H1 (cell line): ENCODE measurements around the gene ANKRD60. TPM values are rescaled to one million over a fixed set of nuclear protein-coding genes. Genes with fewer than 3 reads are reported as not detected.

ENCODE experiments used
- CTCF ChIA-PET: fragments of 300-600 bp; sonication (Branson Sonifier 250); formaldehyde crosslinking; loops from one replicate; lab custom pipeline; 2021; ENCODE audit not compliant: partially characterized antibody; lab: Charles Lee
- POLR2A ChIA-PET: fragments of 300-600 bp; sonication (Branson Sonifier 250); formaldehyde crosslinking; loops from one replicate; lab custom pipeline; 2021; ENCODE audit warnings: inconsistent platforms; ENCODE audit not compliant: partially characterized antibody; lab: Charles Lee
- DNase-seq, 2 experiments: peaks; one replicate each; pipeline versions ENCODE4 v3.0.0 to v3.0.0-alpha.2; 2010 to 2022; ENCODE audit warnings: low spot score in 2 of 2, low read depth in 1 of 2, mixed read lengths in 1 of 2
- FAIRE-seq: peaks from 2 replicates; lab custom pipeline; 2011; peaks lifted over from hg19 to GRCh38; lab: Jason Lieb, UNC
- H2AFZ ChIP-seq: 2 replicates; pipeline ENCODE4 v1.8.1; 2012; ENCODE audit warnings: low read length, inconsistent platforms
- H2AK5ac ChIP-seq: 2 replicates; pipeline ENCODE4 v1.6.1; 2013; ENCODE audit warnings: low read depth, low read length
- H2BK120ac ChIP-seq: replicated peaks from 2 replicates; pipeline ENCODE3; 2013; ENCODE audit warnings: low read depth, low read length, inconsistent platforms
- H2BK12ac ChIP-seq: 2 replicates; pipeline ENCODE4 v1.6.1; 2013; ENCODE audit warnings: low read depth, low read length
- H2BK15ac ChIP-seq: 2 replicates; pipeline ENCODE4 v1.6.1; 2013; ENCODE audit warnings: low read length
- H2BK20ac ChIP-seq: 2 replicates; pipeline ENCODE4 v1.6.1; 2013; ENCODE audit warnings: low read length
- H2BK5ac ChIP-seq: 2 replicates; pipeline ENCODE4 v1.6.1; 2013; ENCODE audit warnings: low read depth, low read length
- H3K14ac ChIP-seq: 2 replicates; pipeline ENCODE4 v1.6.1; 2013; ENCODE audit warnings: inconsistent platforms; ENCODE audit not compliant: insufficient read length
- H3K18ac ChIP-seq: 2 replicates; pipeline ENCODE4 v1.6.1; 2013; ENCODE audit warnings: low read length; ENCODE audit errors: extremely low read depth
- H3K23ac ChIP-seq: 2 replicates; pipeline ENCODE4 v1.6.1; 2013; ENCODE audit warnings: inconsistent platforms; ENCODE audit not compliant: insufficient read length
- H3K23me2 ChIP-seq: 2 replicates; pipeline ENCODE4 v1.6.1; 2013; ENCODE audit warnings: low read depth, low read length
- H3K27ac ChIP-seq: 2 replicates; pipeline ENCODE4 v1.6.1; 2011; ENCODE audit warnings: low read depth, low read length, inconsistent platforms
- H3K27me3 ChIP-seq, 4 experiments: replicated peaks in 1 of 4; 1 replicate in 1 of 4; 2 replicates in 3 of 4; pipeline versions ENCODE4 v1.6.1 to v1.8.1; 2011 to 2013; ENCODE audit warnings: low read length in 3 of 4, mild to moderate bottlenecking in 3 of 4, inconsistent platforms in 2 of 4, mixed read lengths in 2 of 4, moderate library complexity in 1 of 4; ENCODE audit not compliant: control insufficient read depth in 3 of 4, insufficient read depth in 3 of 4; ENCODE audit errors: extremely low read depth in 1 of 4
- H3K36me3 ChIP-seq, 4 experiments: 2 replicates each; pipeline versions ENCODE4 v1.6.1 to v1.8.1; 2011 to 2013; ENCODE audit warnings: mild to moderate bottlenecking in 4 of 4, low read length in 3 of 4, moderate library complexity in 2 of 4, control low read depth in 1 of 4, inconsistent platforms in 1 of 4; ENCODE audit not compliant: insufficient read depth in 4 of 4, control insufficient read depth in 2 of 4
- H3K4ac ChIP-seq: replicated peaks from 2 replicates; pipeline ENCODE3; 2013; ENCODE audit warnings: low read length, low read depth, mixed read lengths, inconsistent platforms; ENCODE audit not compliant: insufficient read length
- H3K4me1 ChIP-seq, 4 experiments: replicated peaks in 1 of 4; 1 replicate in 1 of 4; 2 replicates in 3 of 4; pipeline versions ENCODE4 v1.6.1 to v1.8.1; 2011 to 2013; ENCODE audit warnings: low read length in 3 of 4, inconsistent platforms in 2 of 4, mixed read lengths in 1 of 4; ENCODE audit not compliant: insufficient read depth in 4 of 4, control insufficient read depth in 3 of 4
- H3K4me2 ChIP-seq, 2 experiments: 2 replicates each; pipeline versions ENCODE4 v1.6.1 to v1.8.1; 2011 to 2013; ENCODE audit warnings: low read depth in 2 of 2, low read length in 2 of 2, control low read depth in 1 of 2, inconsistent platforms in 1 of 2, mild to moderate bottlenecking in 1 of 2; ENCODE audit not compliant: insufficient read depth in 1 of 2
- H3K4me3 ChIP-seq, 4 experiments: fragments of 200-600, 300-600 bp in 1 of 4; sonication (generic), shearing (Covaris generic), sonication (Bioruptor Twin) in 1 of 4; 2 replicates each; pipeline versions ENCODE4 v1.5.1 to v1.8.1; 2011 to 2016; ENCODE audit warnings: low read length in 4 of 4, low read depth in 3 of 4, control low read depth in 2 of 4, inconsistent platforms in 2 of 4, mild to moderate bottlenecking in 2 of 4, mixed read lengths in 1 of 4, moderate library complexity in 1 of 4; ENCODE audit not compliant: insufficient read depth in 2 of 4; ENCODE audit errors: extremely low read depth in 1 of 4
- H3K56ac ChIP-seq: replicated peaks from 2 replicates; pipeline ENCODE3; 2013; ENCODE audit warnings: low read depth, mild to moderate bottlenecking, mixed read lengths, low read length, inconsistent platforms; ENCODE audit not compliant: insufficient read length
- H3K79me1 ChIP-seq: 2 replicates; pipeline ENCODE4 v1.6.1; 2013; ENCODE audit warnings: low read depth, low read length, control low read depth
- H3K79me2 ChIP-seq, 2 experiments: 2 replicates each; pipeline versions ENCODE4 v1.6.1 to v1.8.1; 2012 to 2013; ENCODE audit warnings: low read length in 2 of 2, mild to moderate bottlenecking in 2 of 2, inconsistent platforms in 1 of 2; ENCODE audit not compliant: insufficient read depth in 2 of 2, control insufficient read depth in 1 of 2
- H3K9ac ChIP-seq, 4 experiments: replicated peaks in 1 of 4; 1 replicate in 1 of 4; 2 replicates in 3 of 4; pipeline versions ENCODE4 v1.6.1 to v1.8.1; 2011 to 2013; ENCODE audit warnings: low read depth in 3 of 4, low read length in 3 of 4, control low read depth in 2 of 4, mild to moderate bottlenecking in 2 of 4, moderate library complexity in 2 of 4, inconsistent platforms in 1 of 4; ENCODE audit errors: extremely low read depth in 1 of 4
- H3K9me3 ChIP-seq, 2 experiments: 2 replicates each; pipeline versions ENCODE4 v1.6.1 to v1.8.1; 2012 to 2013; ENCODE audit warnings: mild to moderate bottlenecking in 2 of 2, moderate library complexity in 2 of 2, control low read depth in 1 of 2, inconsistent platforms in 1 of 2, low read depth in 1 of 2, low read length in 1 of 2, mixed read lengths in 1 of 2; ENCODE audit not compliant: insufficient read depth in 2 of 2
- H4K20me1 ChIP-seq, 2 experiments: replicated peaks in 1 of 2; 2 replicates each; pipeline versions ENCODE3 to v1.8.1; 2011 to 2013; ENCODE audit warnings: inconsistent platforms in 2 of 2, low read length in 2 of 2, mild to moderate bottlenecking in 1 of 2; ENCODE audit not compliant: insufficient read depth in 2 of 2, control insufficient read depth in 1 of 2
- H4K5ac ChIP-seq: 2 replicates; pipeline ENCODE4 v1.6.1; 2013; ENCODE audit warnings: low read length, low read depth, mixed read lengths, inconsistent platforms; ENCODE audit not compliant: insufficient read length
- H4K8ac ChIP-seq: 2 replicates; pipeline ENCODE4 v1.8.0; 2013; ENCODE audit warnings: mild to moderate bottlenecking, moderate library complexity, low read length, inconsistent platforms; ENCODE audit not compliant: insufficient read depth; ENCODE audit errors: extremely low read depth
- H4K91ac ChIP-seq: replicated peaks from 2 replicates; pipeline ENCODE3; 2013; ENCODE audit warnings: low read length, mixed read lengths, inconsistent platforms; ENCODE audit not compliant: insufficient read length
- POLR2A ChIP-seq, 2 experiments: IDR thresholded peaks; 1 replicate in 1 of 2; 2 replicates in 1 of 2; pipeline ENCODE4 v1.6.1; 2011; ENCODE audit warnings: low read depth in 2 of 2, low read length in 2 of 2, mild to moderate bottlenecking in 2 of 2; ENCODE audit errors: control extremely low read depth in 1 of 2
- POU5F1 ChIP-seq: IDR thresholded peaks from 2 replicates; pipeline ENCODE4 v1.6.1; 2011; ENCODE audit warnings: low read depth, mild to moderate bottlenecking, low read length, moderate library complexity
- WGBS, 2 experiments: shearing (Covaris generic) in 1 of 2; methylation state at CpG; one replicate each; pipeline versions ENCODE4 v1.1.6 to v1.1.7; 2013 to 2015; ENCODE audit warnings: low lambda C conversion rate in 2 of 2, mixed read lengths in 2 of 2, inconsistent platforms in 1 of 2, low coverage in 1 of 2, missing lambda C conversion rate in 1 of 2; ENCODE audit not compliant: insufficient replicate concordance in 2 of 2, insufficient coverage in 1 of 2, insufficient read length in 1 of 2; ENCODE audit errors: extremely low coverage in 1 of 2, missing lambda C conversion rate in 1 of 2; 5-methylcytosine and 5-hydroxymethylcytosine counted together
- polyA plus RNA-seq, 7 experiments: library from polyadenylated mRNA; depleted of rRNA in 3 of 7; stranded (reverse) in 5 of 7; unstranded in 2 of 7; fragments of >200 nt in 5 of 7; fragments of 200-250 nt in 2 of 7; gene quantifications; 1 replicate in 5 of 7; 2 replicates in 1 of 7; 4 replicates in 1 of 7; pipeline versions ENCODE4 v1.2.1 to v1.2.3, GENCODE V29; 2011 to 2013; ENCODE audit warnings: missing spikeins in 2 of 7, mixed read lengths in 2 of 7
- total RNA-seq: library from RNA; stranded (reverse); fragmentation: NEBNext Ultra II Directional; extraction: Animal tissue kit (Norgen Biotek cat#: 25700); gene quantifications from 2 replicates; pipeline ENCODE4 v1.2.1, GENCODE V29; 2021
- TF ChIP-seq, protein P1 (sequence below), 3 experiments: IDR thresholded peaks; 1 replicate in 2 of 3; 2 replicates in 1 of 3; pipeline versions ENCODE4 v1.5.1 to v1.6.1; 2011; ENCODE audit warnings: low read length in 3 of 3, mild to moderate bottlenecking in 3 of 3, inconsistent platforms in 2 of 3, low read depth in 1 of 3, moderate library complexity in 1 of 3; ENCODE audit not compliant: insufficient read depth in 1 of 3; ENCODE audit errors: control extremely low read depth in 1 of 3

The ANKRD60 gene
- total and polyA plus RNA-seq, 2 of the 8 experiments (the other 6 are each of a cell fraction or from before 2014, with no cell fraction given), result not detected

GRCh38 chr20:58260006-58260405 is 31.6 kb upstream of the ANKRD60 start:
- ChIA-PET CTCF (interaction anchor here (1.1 to 2.0 kb wide), 2 partner anchors 13 to 99 kb away, joined by 4 to 11 read pairs; no protein-coding TSS in a partner anchor), POLR2A (interaction anchor here (1.2 kb wide), 1 partner anchor 42 kb away, joined by 3 read pairs; no protein-coding TSS in a partner anchor)
- DNase-seq (no peak), FAIRE-seq (no peak)
- Histone ChIP-seq H3K4me2 (no peak overlapping the region), H3K79me1 (no peaks in the 10 kb centered on the region), H3K23me2 (no peaks in the 10 kb centered on the region), H2BK15ac (no peak overlapping the region), H3K27ac (no peak overlapping the region), H3K18ac (no peak overlapping the region), H4K20me1 (peaks cover 0 to 4% of the 10 kb centered on the region in 2 experiments), H3K36me3 (0 out of 8 replicates have a peak, but pooled peaks cover 0 to 4% (median 0%) of the 10 kb centered on the region in 4 experiments), H3K4ac (no peak overlapping the region), H4K91ac (no peak overlapping the region), H3K79me2 (no peaks in the 10 kb centered on the region), H4K5ac (no peak overlapping the region), H3K4me3 (no peak overlapping the region), H3K56ac (no peak overlapping the region), H2BK20ac (no peak overlapping the region), H3K9ac (no peak overlapping the region), H2BK120ac (no peak overlapping the region), H2AFZ (no peak overlapping the region), H4K8ac (no peak overlapping the region), H2BK5ac (no peak overlapping the region), H3K14ac (no peak overlapping the region), H3K4me1 (peaks cover 2 to 10% (median 3%) of the 10 kb centered on the region in 4 experiments; a peak in 5 of 7 replicates), H2AK5ac (no peak overlapping the region), H2BK12ac (no peak overlapping the region), H3K9me3 (no peaks in the 10 kb centered on the region), H3K27me3 (no peaks in the 10 kb centered on the region), H3K23ac (no peak overlapping the region)
- WGBS, 2 experiments, result 92% methylated on average over 5 of the region's 5 CpGs; no CpG with 5 or more reads in 1 of the 2 experiments
- TF ChIP-seq, protein P1, sequence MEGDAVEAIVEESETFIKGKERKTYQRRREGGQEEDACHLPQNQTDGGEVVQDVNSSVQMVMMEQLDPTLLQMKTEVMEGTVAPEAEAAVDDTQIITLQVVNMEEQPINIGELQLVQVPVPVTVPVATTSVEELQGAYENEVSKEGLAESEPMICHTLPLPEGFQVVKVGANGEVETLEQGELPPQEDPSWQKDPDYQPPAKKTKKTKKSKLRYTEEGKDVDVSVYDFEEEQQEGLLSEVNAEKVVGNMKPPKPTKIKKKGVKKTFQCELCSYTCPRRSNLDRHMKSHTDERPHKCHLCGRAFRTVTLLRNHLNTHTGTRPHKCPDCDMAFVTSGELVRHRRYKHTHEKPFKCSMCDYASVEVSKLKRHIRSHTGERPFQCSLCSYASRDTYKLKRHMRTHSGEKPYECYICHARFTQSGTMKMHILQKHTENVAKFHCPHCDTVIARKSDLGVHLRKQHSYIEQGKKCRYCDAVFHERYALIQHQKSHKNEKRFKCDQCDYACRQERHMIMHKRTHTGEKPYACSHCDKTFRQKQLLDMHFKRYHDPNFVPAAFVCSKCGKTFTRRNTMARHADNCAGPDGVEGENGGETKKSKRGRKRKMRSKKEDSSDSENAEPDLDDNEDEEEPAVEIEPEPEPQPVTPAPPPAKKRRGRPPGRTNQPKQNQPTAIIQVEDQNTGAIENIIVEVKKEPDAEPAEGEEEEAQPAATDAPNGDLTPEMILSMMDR (IDR thresholded peaks at IDR 0.05; ENCODE audit: control extremely low read depth in 1 of 3, insufficient read depth in 1 of 3, low read depth in 1 of 3, low read length in 3 of 3), result no peak
- TF ChIP-seq POU5F1, result no peak
- TF ChIP-seq POLR2A (IDR thresholded peaks at IDR 0.05; ENCODE audit: control extremely low read depth in 1 of 2, low read depth in 2 of 2, low read length in 2 of 2), result no peak
